NCI-H2227 (cell line): ENCODE measurements around the gene FGD5.

Experiments used
- DNase-seq: peaks from one replicate; lab custom pipeline; 2025; ENCODE audit not compliant: unreplicated experiment; lab: John Stamatoyannopoulos, UW

Gene FGD5

DNA sequence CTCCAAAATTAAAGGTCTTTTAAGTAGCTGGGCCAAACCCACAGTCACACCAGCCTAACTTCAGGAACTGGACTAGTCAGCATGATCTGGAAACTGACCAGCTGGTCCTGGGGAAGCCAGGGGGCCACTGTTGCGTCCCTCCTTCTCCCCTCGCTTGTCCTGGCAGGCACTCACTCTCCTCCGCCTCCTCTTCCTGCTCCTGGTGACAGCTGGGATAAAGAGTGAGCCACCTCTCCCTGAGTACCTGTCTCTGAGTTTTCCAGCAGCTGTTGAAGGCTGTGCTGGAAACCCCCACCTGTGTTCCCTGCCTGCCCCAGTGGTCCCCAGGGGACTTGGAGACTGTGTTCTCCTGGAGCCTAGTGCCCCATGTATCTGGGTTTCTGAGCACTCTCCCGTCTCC, 56.0 kb downstream of the FGD5 start:
- no peak for DNase-seq

DNA sequence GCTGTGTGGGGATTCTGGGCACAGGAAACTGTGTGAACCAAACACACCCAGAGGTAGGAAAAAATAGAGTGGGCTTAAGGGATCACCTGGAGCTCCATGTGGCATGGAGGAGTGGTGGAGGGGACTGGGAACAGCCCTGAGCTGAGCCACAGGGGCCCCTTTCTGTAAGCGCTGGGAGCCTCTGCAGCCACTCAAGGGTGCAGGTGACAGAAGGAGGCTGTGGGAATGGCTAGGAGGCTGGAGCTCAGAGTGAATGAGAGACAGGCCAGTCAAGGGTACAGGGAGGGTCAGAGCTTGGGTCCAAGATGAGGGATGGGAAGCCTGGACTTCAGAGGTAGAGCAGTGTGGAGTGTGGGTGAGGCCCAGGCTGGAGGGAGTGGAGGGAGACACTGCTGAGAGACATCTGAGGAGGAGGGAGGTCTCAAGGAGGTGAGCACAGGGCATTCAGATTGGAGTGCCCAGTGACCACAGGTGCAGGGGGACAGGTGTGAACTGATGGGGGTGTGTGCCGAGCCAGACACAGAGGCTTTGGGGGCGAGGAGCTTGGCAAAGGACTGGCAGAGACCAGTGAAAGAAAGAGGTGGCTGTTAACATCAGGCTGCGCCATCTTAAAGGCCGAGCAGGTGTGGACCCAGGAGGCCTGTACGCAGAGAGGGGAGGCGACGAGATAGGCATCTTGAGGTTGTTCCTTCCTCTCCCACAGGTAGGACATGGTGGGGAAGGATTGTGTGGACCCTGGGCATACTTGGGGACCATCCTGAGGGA, 56.8 kb downstream of the FGD5 start:
- no peak for DNase-seq

DNA sequence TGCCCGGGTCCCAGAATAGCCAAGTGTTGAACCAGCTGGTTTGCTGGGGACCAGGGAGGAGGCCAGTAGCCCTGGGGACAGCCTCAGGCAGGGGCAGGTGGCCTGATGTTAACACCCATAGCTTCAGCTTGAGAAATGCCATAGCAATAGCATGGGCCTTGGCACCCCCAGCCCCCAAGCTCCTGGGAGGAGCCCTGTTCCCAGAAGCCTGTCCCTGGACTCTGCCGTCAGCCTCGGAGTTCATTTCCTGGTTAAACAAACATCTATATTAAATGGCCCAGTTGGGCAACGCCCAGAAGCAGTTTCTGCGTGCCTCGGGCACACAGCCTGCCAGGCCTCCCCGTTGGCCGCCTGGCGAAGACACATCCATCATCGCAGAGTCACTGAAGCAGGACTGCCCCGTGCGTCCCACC, 58.2 kb downstream of the FGD5 start:
- no peak for DNase-seq

DNA sequence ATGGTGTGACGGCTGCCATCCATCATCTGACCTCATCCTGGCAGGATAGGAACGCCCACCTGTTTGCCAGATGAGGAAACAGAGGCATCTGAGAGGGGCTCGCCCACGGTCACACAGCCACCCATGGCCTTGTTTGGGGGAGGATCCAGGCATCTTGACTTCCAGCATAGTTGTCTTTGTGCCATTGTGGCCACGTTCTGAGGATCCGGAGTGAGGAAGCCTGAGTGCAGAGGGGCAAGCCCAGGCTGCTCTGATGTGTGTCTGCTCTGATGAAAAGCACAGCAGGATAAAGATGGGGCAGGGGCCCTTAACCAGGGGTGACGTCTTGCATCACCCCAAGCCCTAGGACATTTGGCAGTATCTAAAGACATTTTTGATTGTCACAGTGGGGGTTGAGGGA, 58.7 kb downstream of the FGD5 start:
- no peak for DNase-seq

DNA sequence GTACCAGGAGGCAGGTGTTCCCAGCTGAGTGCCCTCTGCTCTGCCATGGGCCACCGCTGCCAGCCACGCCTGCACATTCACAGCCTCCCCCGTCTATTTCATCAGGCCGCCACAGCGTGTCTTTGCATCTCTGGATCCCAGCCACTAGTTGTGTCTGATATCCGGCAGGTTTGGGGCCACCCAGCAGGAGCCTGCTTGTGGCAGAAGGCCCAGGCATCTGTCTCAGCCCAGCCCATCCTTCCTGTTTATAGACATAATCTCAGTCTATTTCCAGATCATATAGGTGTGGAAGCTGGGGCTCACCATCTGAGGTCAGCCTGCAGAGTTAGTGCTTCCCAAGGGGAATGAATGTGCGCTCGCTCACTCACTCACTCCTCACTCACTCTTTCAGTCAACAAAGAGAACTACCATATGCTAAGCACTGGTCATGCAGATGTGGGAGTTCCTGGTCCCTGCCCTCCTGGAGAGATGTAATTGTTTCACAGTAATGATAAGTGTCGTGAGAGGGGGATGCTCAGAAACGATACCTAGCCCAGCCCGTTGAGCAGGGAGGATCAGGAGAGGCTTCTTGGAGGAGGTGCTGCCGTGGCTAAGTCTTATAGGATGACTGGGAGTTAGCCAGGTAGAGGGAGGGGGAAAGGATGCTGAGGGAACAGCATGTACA, 60.6 kb downstream of the FGD5 start:
- peak; percentile 4 for DNase-seq

DNA sequence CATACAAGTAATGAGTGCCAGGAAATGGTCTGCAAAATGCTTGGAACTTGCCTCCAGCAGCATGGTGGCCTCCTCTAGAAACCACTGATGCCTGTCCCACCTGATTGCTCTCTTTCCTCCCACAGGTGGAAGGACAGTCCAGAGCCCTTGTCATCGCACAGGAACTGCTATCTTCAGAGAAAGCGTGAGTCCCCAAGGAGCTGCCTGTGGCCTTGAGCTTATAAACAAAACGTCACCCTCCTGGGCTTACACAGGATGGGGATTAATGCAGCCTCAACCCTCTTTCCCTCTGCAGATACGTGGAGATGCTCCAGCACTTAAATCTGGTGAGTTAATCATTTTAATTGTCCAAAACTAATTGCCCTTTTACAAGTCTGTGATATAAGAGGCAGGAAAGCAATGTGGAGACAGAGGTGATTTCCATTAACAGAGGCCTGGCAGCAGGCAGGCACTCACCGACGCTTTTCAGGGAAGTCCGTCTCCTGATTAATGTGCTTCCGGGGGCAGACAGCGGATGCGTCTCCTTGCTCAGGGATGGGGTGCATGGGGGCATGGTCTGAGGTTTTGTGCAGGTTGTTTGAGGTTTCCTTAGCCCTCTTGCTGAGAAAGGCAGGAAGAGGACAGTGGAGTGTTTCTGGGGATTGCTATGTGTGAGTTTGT, 61.8 kb downstream of the FGD5 start:
- no peak for DNase-seq

DNA sequence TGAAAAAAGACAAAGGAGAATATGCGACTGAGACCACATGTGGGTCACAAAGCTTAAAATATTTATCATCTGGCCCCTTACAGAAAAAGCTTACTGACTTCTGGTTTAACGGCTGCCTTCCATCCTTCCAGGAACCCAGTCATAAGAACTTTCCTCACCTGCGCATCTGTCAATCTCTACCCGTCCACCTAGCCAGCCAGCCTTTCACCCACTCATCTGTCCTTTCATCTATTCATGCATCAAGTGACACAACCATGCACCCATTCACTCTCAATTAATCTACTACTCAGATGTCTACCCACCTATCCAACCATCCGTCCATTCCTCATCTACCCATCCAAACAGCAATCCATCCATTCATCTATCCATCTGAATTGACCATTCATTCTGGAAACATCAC, 64.5 kb downstream of the FGD5 start:
- DNase-seq: no peak

DNA sequence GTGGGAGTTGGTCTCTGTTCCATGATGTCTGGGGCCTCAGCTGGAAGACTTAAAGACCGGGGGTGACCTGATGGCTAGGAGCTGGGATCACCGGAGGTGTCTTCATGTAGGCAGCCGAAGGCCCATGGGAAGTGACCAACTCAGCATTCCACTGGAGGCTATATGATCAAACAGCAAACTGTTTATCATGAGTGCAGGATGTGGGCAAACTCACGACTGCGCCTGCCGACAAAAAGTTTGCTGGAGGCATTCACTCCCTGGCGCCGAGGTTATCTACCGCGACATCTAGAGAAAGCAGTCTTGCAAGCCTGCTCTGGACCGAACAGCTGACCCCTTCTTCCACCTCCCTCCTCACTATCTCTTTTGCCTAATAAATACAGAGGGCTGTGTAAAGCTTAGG, 65.9 kb downstream of the FGD5 start:
- DNase-seq: no peak

DNA sequence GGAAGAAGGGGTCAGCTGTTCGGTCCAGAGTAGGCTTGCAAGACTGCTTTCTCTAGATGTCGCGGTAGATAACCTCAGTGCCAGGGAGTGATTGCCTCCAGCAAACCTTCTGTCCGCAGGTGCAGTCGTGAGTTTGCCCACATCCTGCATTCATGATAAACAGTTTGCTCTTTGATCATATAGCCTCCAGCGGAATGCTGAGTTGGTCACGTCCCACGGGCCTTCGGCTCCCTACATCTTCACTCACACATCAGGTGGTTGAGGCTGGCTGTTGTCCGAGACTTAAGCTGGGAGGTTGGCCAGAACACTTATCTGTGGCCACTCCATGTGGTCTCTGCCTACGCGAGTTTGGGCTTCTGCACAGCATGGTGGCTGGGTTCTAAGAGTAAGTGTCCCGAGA, 66.5 kb downstream of the FGD5 start:
- DNase-seq: no peak

DNA sequence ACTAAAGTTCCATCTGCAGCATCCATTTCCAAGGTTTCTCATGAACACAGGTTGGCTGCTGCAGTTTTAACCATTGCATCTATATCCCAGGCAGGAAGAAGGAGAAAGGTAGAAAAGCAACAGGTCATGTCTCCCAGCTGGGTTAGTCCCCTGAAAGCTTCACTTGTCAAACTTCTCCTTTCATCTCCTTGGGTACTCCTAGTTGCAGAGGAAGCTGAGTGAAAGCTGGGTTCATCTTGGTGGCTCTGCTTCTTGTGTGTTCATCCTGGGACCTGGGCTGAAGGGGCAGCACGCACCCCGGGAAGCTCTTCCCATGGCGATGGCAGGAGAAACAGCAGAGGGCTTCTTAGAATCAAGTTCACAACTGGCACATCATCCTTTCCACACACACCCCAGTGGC, 67.3 kb downstream of the FGD5 start:
- DNase-seq: no peak

DNA sequence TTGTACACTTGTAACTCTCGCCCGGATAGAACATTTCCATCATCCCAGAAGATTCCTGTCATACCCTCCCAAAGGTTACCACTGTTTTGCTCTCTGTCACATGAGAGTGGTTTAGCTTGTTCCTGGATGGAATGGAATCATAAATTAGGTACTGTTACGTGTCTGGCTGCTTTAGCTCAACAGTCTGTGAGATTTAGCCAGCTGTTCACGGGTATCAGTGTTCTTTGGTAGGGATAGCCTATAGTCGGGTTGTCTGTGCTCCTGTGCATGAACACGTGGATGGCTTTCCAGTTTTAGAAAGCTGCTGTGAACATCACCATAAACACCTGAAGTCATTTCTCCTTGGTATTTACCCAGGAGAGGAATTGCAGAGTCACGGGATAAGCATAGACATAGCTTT, 70.4 kb downstream of the FGD5 start:
- no peak for DNase-seq

DNA sequence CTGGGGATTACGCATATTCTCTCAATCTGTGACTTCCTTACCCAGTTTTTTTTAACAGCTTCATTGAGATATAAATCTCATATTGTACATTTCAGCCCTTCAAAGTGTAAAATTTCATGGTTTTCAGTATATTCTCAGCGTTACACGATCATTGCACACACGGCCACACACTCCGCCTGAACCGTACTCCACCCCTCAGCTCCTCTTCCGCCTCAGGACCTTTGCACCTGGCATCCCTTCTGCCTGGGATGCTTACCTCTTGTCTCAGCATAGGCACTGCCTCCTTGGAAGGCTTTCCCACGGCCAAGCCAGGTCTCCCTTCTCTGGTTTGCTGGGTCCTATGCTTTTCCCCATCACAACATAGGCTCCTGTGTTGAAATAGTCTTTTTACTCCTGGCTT, 71.2 kb downstream of the FGD5 start:
- no peak for DNase-seq

DNA sequence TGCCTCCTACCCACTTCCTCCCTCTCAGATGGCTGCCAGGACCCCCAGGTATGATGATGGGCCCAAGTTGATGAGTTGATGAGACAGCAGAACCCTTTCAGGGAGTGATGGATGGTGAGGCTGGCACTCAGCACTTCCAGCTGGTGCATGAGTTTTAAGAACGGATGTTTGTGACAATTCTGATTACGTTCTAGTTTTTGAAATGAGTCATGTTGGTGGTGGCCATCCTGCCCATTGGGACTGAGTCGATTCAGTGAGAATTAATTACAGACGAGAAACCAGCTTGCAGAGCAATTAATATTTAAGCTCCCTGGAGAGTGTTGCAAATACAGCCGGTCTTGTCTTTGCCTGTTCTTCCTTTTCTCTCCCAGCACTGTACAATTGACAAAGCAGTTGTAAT, 71.7 kb downstream of the FGD5 start:
- DNase-seq: no peak

DNA sequence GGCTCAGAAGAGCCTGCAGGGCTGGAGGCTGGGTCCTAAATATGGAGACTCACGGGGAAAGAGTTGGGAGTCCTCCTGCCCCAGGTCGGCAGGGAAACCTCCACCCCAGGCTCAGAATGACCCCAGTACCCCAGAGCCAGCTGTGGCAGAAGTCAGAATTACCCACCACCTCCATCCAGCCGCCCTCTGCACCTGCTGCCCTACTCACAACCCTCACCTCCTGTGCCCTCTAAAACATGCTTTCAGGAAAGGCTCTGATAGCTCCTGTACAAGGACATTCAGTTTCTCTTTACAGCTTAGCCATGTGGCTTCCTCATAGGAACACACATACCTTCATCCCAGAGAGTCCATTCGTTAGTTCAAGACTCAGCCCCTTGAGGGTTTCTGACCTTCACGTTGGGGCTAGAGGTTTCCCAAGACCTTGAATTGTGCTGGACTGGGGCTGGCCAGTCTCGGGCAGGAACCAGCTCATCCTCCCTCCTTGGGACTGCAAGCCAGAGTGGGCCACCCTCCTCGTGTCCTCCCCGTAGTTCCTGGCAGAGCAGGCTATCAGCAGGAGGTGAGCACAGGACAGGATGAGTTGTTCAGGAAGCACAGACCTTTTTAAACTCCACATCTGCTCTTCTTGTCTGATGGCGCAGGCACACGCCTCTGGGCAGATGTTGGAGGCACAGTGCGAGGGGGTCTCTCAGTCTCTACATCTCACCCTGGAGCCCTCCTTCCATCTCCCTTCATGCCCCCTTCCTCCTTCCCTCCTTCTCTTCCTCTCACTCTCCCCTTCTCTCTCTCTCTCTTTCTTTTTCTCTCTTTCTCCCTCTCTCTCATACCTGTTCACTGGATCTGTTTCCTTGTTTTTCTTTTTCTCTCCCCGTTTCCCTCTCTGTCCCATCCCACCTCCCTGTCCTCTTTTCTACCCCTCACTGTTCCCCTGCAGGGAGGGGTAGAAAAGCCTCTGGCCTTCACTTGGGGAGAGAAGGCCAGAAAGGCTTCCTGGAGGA, 72.7 kb downstream of the FGD5 start:
- DNase-seq: no peak

DNA sequence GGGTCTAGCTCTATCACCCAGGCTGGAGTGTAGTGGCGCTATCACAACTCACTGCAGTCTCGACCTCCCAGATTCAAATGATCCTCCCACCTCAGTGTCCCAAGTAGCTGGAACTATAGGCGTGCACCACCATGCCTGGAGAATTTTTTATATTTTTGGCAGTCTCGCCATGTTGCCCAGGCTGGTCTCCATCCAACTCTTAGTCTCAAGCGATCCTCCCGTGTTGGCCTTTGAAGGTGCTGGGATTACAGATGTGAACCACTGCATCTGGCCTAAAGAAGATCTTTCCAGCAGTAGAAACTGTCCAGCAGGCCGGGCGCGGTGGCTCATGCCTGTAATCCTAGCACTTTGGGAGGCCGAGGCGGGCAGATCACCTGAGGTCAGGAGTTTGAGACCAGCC, 73.5 kb downstream of the FGD5 start:
- no peak for DNase-seq

DNA sequence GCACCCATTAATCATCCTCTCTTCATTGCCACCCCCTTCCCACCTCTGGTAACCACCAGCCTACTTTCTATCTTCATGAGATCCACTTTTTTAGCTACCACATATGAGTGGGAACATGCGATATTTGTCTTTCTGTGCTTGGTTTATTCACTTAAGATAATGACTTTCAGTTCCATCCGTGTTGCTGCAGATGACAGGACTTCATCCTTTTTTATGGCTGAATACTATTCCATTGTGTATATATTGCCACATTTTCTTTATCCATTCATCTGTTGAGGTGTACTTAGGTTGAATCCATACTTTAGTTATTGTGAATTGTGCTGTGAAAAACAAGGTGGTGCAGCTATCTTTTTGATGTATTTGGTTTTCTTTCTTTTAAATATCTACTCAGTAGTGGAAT, 75.3 kb downstream of the FGD5 start:
- DNase-seq: no peak

DNA sequence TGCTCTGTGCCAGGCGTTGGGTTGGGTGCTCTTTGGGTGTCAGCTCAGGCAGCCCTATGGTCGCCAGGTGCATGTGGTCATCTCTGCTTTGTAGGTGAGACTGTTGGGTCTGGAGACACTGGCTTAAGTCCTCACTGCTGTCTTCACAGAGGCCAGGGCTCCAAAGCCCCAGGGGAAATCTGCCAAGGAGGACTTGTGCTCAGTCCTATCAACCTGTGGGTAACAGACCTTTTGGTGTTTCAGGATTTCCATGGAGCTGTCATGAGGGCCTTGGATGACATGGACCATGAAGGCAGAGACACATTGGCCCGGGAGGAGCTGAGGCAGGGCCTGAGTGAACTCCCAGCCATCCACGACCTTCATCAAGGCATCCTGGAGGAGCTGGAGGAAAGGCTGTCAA, 78.5 kb downstream of the FGD5 start:
- DNase-seq: no peak

DNA sequence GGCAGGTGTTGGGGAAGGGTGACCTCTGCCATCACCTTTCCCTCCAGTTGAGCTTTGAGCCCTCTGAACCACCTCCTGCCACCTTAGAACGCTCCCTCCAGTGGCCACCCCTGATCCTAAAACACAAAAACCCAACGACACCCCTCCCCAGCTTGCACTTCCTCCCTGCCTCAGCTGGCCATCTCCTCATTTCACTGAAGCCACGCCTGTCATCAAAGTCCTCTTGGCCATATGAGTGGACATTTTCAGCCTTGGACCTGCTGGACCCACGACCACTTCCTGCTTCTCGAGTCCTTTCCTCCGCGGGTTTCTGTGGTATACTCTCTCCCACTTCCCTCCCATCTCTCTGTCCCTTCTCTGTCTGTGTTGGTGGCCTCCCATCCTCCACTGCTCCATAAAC, 80.2 kb downstream of the FGD5 start:
- no peak for DNase-seq

DNA sequence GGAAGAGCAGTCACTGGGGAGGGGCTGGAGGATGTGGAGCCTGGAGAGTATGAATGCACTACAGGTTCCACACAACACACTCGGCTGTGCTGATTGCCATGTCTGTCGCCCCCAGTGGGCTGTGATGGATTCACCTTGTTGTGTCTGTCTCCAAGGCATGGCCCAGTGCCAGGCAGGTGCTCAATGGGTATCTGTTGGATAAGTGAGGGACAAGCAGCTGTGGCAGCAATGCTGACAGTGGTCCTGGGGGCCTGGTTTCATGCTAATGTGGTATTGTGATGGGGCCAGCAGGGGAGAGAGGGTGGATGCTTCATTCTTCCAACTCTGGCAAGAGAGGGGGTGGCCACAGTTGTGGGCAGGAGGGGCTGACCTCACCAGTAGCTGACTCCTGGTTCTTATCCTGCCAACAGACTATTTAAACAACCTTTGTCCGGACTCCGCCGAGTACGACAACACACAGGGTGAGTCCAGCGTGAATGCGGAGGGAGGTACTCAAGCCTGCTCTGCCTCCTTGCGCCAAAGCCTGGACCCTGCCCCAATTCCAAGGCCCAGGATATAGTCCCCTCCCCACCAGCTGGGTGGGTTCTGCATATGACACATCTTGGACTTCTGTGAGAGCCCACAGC, 81.3 kb downstream of the FGD5 start:
- DNase-seq: no peak
